ENCODE measurements around the gene MYH10. TPM values are rescaled to one million over a fixed set of nuclear protein-coding genes. Genes with fewer than 3 reads are reported as not detected.

MYH10 gene
- total and polyA plus RNA-seq, 2 experiments from 2014 or later = 75.6 to 87.8 TPM

- no peaks in the 10 kb centered on the region for H3K9me2 ChIP-seq (replicated peaks; ENCODE audit: insufficient read depth)
- no peak for TF ChIP-seq EZH2 (IDR thresholded peaks at IDR 0.05; ENCODE audit: borderline replicate concordance)
- TF ChIP-seq CTCF (IDR thresholded peaks at IDR 0.05; ENCODE audit: poor library complexity) = no peak
- TF ChIP-seq EZH2phosphoT487 (IDR thresholded peaks at IDR 0.05; ENCODE audit: low read depth, severe bottlenecking, unreplicated experiment) = no peak
- no peaks in the 10 kb centered on the region for H3K4me1 ChIP-seq (ENCODE audit: insufficient read depth)
- no peak overlapping the region for H3K27ac ChIP-seq
- no peak overlapping the region for H3K4me2 ChIP-seq
- H3K27me3 ChIP-seq = no peaks in the 10 kb centered on the region
- H4K20me1 ChIP-seq (ENCODE audit: insufficient read depth, poor library complexity, severe bottlenecking) = no peaks in the 10 kb centered on the region
- H3K79me2 ChIP-seq = no peaks in the 10 kb centered on the region
- 77% methylated on average over 11 of the region's 11 CpGs for WGBS (ENCODE audit: low lambda C conversion rate, missing lambda C conversion rate)
- no peaks in the 10 kb centered on the region for H3K36me3 ChIP-seq (replicated peaks; ENCODE audit: insufficient read depth, low read depth)
- no peaks in the 10 kb centered on the region for H3K9me3 ChIP-seq (ENCODE audit: low read depth)
- DNase-seq (ENCODE audit: low spot score) = no peak
- H3K4me3 ChIP-seq = no peak overlapping the region
- H2AFZ ChIP-seq = no peak overlapping the region
Measured at GRCh38 chr17:8643855-8644506, 13.5 kb upstream of the MYH10 start.

- no peaks in the 10 kb centered on the region for H3K27me3 ChIP-seq
- H3K9me2 ChIP-seq (replicated peaks; ENCODE audit: insufficient read depth) = no peaks in the 10 kb centered on the region
- no peak overlapping the region for H3K27ac ChIP-seq
- H3K9me3 ChIP-seq (ENCODE audit: low read depth) = no peaks in the 10 kb centered on the region
- no peak overlapping the region for H3K4me2 ChIP-seq
- no peaks in the 10 kb centered on the region for H3K79me2 ChIP-seq
- TF ChIP-seq CTCF (IDR thresholded peaks at IDR 0.05; ENCODE audit: poor library complexity) (no peak), EZH2phosphoT487 (IDR thresholded peaks at IDR 0.05; ENCODE audit: low read depth, severe bottlenecking, unreplicated experiment) (no peak), EZH2 (IDR thresholded peaks at IDR 0.05; ENCODE audit: borderline replicate concordance) (no peak)
- no peaks in the 10 kb centered on the region for H3K36me3 ChIP-seq (replicated peaks; ENCODE audit: insufficient read depth, low read depth)
- DNase-seq (ENCODE audit: low spot score) = no peak
- H4K20me1 ChIP-seq (ENCODE audit: insufficient read depth, poor library complexity, severe bottlenecking) = no peaks in the 10 kb centered on the region
- WGBS (ENCODE audit: low lambda C conversion rate, missing lambda C conversion rate) = 89% methylated on average over 1 of the region's 1 CpG
- H3K4me3 ChIP-seq = no peak overlapping the region
- no peak overlapping the region for H2AFZ ChIP-seq
- H3K4me1 ChIP-seq (ENCODE audit: insufficient read depth) = no peaks in the 10 kb centered on the region
Measured at GRCh38 chr17:8639709-8640108, 9.2 kb upstream of the MYH10 start.

- Histone ChIP-seq H3K9me3 (ENCODE audit: low read depth) (no peaks in the 10 kb centered on the region), H3K4me1 (ENCODE audit: insufficient read depth) (peaks cover 16% of the 10 kb centered on the region), H4K20me1 (ENCODE audit: insufficient read depth, poor library complexity, severe bottlenecking) (peaks cover 5% of the 10 kb centered on the region), H3K4me3 (peak overlapping the region; percentile 34), H3K4me2 (peak overlapping the region; percentile 83), H3K27me3 (no peaks in the 10 kb centered on the region), H3K27ac (peak overlapping the region; percentile 92), H3K79me2 (peaks cover 32% of the 10 kb centered on the region), H2AFZ (peak overlapping the region; percentile 41), H3K9me2 (replicated peaks; ENCODE audit: insufficient read depth) (no peaks in the 10 kb centered on the region), H3K36me3 (replicated peaks; ENCODE audit: insufficient read depth, low read depth) (no peaks in the 10 kb centered on the region)
- 18% methylated on average over 3 of the region's 3 CpGs for WGBS (ENCODE audit: low lambda C conversion rate, missing lambda C conversion rate)
- no peak for TF ChIP-seq EZH2phosphoT487 (IDR thresholded peaks at IDR 0.05; ENCODE audit: low read depth, severe bottlenecking, unreplicated experiment)
- TF ChIP-seq CTCF (IDR thresholded peaks at IDR 0.05; ENCODE audit: poor library complexity) = no peak
- TF ChIP-seq EZH2 (IDR thresholded peaks at IDR 0.05; ENCODE audit: borderline replicate concordance) = no peak
- DNase-seq (ENCODE audit: low spot score) = peak; percentile 65
Measured at GRCh38 chr17:8632061-8632460, 1.5 kb upstream of the MYH10 start.
